ENCODE results near the gene CSNK1G3.

The CSNK1G3 gene

DNA sequence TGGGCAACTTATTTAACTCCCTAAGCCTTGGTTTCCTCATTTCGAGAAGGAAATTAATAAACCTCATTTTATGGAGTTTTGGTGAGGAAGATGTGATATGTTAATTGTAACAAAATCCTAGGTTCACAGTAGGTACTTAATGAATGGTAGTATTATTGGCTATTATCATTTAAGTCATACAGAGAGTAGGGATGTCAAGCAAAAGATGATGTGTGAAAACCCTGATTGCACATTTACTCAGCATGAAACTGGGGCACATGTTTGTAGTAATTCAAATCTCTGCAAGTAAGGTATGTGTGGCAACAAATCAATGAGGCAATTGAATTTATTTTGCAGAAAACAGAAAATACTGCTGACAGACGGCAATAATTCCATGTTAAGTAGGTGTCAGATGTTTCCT is 127.3 kb downstream of the CSNK1G3 start:
- no peak overlapping the region for H3K4me3 ChIP-seq (ENCODE audit: low read depth, low read length)
- TF ChIP-seq, protein P1, sequence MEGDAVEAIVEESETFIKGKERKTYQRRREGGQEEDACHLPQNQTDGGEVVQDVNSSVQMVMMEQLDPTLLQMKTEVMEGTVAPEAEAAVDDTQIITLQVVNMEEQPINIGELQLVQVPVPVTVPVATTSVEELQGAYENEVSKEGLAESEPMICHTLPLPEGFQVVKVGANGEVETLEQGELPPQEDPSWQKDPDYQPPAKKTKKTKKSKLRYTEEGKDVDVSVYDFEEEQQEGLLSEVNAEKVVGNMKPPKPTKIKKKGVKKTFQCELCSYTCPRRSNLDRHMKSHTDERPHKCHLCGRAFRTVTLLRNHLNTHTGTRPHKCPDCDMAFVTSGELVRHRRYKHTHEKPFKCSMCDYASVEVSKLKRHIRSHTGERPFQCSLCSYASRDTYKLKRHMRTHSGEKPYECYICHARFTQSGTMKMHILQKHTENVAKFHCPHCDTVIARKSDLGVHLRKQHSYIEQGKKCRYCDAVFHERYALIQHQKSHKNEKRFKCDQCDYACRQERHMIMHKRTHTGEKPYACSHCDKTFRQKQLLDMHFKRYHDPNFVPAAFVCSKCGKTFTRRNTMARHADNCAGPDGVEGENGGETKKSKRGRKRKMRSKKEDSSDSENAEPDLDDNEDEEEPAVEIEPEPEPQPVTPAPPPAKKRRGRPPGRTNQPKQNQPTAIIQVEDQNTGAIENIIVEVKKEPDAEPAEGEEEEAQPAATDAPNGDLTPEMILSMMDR (IDR thresholded peaks at IDR 0.05; ENCODE audit: borderline replicate concordance, insufficient read depth, low read depth, low read length): no peak

DNA sequence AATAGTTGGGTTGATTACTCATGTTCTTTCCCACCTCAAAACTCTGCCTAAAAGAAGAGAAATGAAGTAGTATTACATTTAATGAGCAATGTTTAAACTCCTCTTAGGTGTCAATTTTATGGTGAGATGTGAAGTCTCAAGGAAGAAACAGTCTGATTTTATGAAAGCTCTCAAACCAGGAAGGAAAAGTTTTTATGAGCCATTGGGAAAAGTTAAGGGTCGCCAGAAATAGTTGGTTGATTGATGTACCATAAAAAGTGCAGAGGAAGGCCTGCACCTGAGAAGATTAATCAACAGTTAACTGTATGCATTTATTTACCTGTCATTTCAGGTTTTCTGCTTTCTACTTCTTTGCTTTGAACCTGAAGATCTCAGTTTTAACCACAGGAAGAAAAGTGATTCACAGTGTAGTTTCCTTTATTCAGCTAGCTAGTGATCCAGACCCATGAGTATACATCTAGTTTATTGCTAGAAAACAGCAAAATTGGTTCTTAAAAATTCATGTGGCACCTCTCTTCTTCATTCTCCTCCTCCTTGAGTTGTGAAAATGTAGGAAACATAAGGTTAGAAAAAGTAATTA is 133.1 kb downstream of the CSNK1G3 start:
- no peak overlapping the region for H3K4me3 ChIP-seq (ENCODE audit: low read depth, low read length)
- TF ChIP-seq, protein P1 (IDR thresholded peaks at IDR 0.05; ENCODE audit: borderline replicate concordance, insufficient read depth, low read depth, low read length): no peak

DNA sequence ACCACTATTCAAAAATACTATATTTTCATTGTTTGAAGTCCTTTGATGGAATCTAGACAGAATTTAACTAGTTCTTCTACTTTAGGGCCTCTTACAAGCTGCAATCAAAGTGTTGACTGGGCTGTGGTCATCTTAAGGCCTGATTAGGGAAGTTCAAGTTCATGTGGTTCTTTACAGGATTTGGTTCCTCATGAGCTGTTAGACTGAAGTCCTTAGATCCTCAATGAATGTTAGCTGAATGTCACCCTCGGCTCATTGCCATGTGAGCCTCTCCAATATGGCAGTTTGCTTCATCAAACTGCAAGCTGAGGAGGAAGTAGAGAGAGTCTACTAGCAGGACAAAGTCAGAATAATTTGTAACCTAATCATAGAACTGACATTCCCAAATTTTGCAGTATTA is 135.1 kb downstream of the CSNK1G3 start:
- no peak overlapping the region for H3K4me3 ChIP-seq (ENCODE audit: low read depth, low read length)
- TF ChIP-seq, protein P1 (IDR thresholded peaks at IDR 0.05; ENCODE audit: borderline replicate concordance, insufficient read depth, low read depth, low read length): no peak

DNA sequence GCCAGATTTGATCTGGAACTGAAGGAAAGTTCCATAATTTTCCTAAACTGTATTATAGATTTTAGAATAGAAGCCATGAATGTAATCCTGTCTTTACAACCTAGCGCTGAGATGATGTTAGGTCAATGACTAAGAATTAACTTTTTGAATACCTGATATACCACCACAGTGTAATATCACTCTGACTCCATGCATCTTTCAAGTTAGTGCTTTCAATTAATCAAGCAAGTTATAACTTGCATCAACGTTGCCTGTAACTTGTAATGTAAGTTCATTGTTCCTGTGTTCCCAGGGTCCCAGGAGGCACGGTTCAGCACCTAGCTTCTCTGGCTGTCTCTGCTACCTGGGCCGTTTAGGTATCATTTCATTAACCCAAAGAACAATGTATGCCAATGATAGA is 139.3 kb downstream of the CSNK1G3 start:
- no peak overlapping the region for H3K4me3 ChIP-seq (ENCODE audit: low read depth, low read length)
- TF ChIP-seq, protein P1 (IDR thresholded peaks at IDR 0.05; ENCODE audit: borderline replicate concordance, insufficient read depth, low read depth, low read length): no peak

DNA sequence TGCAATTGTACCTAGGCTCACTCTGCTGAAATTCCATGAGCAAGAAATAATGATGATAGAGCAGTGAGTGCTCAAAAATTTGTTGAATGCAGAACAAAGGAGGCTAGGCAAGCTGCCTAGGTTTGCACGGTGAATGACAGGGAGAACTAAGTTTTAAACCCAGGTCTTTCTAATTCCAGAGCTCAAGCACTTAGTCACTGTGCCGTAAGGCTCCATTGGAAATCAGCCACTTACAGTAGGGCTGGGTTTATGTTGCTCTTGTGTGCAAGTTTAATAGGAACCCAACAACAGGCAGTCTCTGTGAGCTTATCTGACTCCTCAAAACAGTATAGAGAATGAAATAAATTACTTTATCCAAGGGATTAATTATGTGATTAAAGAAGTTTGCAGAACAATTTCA is 147.0 kb downstream of the CSNK1G3 start:
- no peak overlapping the region for H3K4me3 ChIP-seq (ENCODE audit: low read depth, low read length)
- TF ChIP-seq, protein P1 (IDR thresholded peaks at IDR 0.05; ENCODE audit: borderline replicate concordance, insufficient read depth, low read depth, low read length): no peak

DNA sequence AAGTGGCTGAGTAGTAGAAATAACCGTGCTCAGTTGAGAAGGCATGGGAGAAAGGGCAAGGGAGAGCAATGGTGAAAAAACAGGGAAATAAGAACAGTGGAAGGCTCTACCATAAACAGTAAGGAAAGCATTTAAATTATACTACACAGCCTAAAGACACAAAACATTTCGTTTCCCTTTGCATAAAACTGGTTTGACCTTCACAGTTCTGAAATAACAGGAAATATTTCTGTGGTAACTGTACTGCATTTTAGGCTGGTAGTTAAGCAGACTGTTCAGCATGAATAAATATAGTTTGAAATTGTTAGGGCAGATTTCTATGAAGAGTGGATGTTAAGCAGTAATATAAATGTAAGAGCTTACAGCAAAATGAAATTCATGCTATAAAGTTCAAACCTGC is 147.5 kb downstream of the CSNK1G3 start:
- TF ChIP-seq, protein P1 (IDR thresholded peaks at IDR 0.05; ENCODE audit: borderline replicate concordance, insufficient read depth, low read depth, low read length): no peak

DNA sequence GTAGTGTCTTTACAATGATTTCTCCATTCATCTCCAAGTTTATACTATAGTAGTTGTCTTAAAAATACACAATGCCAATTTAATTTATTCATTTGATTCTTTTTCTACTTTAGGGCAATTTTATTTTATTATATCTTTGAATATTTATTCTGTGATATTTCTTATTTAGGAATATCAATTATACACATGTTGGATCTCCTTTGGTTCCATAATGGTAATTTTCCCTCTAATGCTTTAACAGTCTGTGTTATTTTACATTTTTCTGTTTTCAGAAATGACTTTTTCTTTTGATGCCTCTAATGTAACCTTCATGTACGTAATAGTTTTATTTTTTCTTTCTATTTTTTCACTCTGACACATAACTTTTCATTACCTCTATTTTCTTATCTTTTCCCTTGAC is 153.0 kb downstream of the CSNK1G3 start:
- no peak overlapping the region for H3K4me3 ChIP-seq (ENCODE audit: low read depth, low read length)
- TF ChIP-seq, protein P1 (IDR thresholded peaks at IDR 0.05; ENCODE audit: borderline replicate concordance, insufficient read depth, low read depth, low read length): no peak

More for the DNA sequence above, 147.5 kb downstream of the CSNK1G3 start:
- H3K4me3 ChIP-seq (ENCODE audit: low read depth, low read length): no peak overlapping the region

Data from GM12875 (cell line).